ENCODE measurements around the gene COL9A3. TPM values are rescaled to one million over a fixed set of nuclear protein-coding genes. Genes with fewer than 3 reads are reported as not detected.

COL9A3 gene
- total RNA-seq, 3 donors from 2014 or later (not counting 1 experiment from before 2014, with no cell fraction given), result 1.9 TPM; not detected in 2

DNA sequence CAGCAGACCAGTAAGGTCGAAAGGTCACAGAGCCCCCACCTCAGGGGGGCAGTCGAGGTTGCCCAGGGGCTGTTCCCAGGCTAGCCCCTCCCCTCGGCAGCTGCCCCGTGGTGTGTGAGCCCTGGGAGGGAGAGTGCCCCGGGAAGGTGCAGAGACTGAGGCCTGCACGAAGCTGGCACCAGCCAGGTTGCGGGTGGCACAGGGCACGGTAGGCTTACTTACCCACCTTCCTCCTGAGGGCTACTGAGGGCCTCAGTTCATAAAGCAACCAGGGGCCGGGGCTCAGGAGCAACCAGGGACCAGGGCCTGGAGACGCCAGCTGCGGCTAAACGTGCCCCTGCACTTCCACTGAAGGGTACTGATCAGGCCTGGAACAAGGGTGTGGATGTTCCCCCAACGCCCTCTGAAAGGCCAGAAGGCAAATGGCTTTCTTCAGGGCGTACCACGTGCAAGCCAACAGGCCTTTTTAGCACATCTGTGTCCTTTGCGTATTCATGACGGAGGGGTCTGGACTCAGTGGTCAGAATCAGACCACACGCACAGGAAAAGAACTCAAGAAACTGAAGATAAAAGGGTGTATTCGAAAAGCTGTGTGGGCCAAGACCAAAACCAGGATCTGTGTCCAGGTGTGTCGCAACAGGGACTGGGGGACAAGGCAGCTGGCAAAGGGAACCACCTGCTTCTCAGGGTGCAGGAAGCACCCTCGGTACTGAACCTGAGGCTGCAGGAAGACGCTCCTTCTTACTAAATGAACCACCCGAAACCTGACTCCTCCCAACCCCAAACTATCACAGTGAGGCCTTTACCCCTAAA lies 69.3 kb downstream of the COL9A3 start:
- no peaks in the 10 kb centered on the region for H3K36me3 Mint-ChIP-seq
- ATAC-seq (peak in 1 of 3 donors; percentile 28), DNase-seq (no peak)
- H3K27me3 Mint-ChIP-seq (ENCODE audit: low read depth in 2 of 2), result no peaks in the 10 kb centered on the region
- peaks cover 13% of the 10 kb centered on the region for H3K4me1 ChIP-seq (ENCODE audit: control insufficient read depth, insufficient read depth, low read length)
- 88% methylated on average over 23 of the region's 23 CpGs for WGBS (ENCODE audit: insufficient coverage)
- H3K27ac Mint-ChIP-seq, result no peak overlapping the region
- H3K4me1 Mint-ChIP-seq, result peaks cover 5 to 6% of the 10 kb centered on the region in 2 donors
- intact Hi-C loops (cut with micrococcal nuclease), result no loop called here
- no peaks in the 10 kb centered on the region for H3K9me3 ChIP-seq (ENCODE audit: control insufficient read depth, insufficient read depth, low read length)
- H3K27ac ChIP-seq (ENCODE audit: low read length), result no peak overlapping the region
- H3K4me3 ChIP-seq (ENCODE audit: low read length), result no peak overlapping the region
- no peaks in the 10 kb centered on the region for H3K27me3 ChIP-seq (ENCODE audit: control insufficient read depth, insufficient read depth, low read length)
- H3K36me3 ChIP-seq (ENCODE audit: control insufficient read depth, insufficient read depth, low read length), result peaks cover 55% of the 10 kb centered on the region
- TF ChIP-seq, protein P1, sequence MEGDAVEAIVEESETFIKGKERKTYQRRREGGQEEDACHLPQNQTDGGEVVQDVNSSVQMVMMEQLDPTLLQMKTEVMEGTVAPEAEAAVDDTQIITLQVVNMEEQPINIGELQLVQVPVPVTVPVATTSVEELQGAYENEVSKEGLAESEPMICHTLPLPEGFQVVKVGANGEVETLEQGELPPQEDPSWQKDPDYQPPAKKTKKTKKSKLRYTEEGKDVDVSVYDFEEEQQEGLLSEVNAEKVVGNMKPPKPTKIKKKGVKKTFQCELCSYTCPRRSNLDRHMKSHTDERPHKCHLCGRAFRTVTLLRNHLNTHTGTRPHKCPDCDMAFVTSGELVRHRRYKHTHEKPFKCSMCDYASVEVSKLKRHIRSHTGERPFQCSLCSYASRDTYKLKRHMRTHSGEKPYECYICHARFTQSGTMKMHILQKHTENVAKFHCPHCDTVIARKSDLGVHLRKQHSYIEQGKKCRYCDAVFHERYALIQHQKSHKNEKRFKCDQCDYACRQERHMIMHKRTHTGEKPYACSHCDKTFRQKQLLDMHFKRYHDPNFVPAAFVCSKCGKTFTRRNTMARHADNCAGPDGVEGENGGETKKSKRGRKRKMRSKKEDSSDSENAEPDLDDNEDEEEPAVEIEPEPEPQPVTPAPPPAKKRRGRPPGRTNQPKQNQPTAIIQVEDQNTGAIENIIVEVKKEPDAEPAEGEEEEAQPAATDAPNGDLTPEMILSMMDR (IDR thresholded peaks at IDR 0.05), result no peak
- no peaks in the 10 kb centered on the region for H3K9me3 Mint-ChIP-seq
- H3K4me3 Mint-ChIP-seq, result no peak overlapping the region

DNA sequence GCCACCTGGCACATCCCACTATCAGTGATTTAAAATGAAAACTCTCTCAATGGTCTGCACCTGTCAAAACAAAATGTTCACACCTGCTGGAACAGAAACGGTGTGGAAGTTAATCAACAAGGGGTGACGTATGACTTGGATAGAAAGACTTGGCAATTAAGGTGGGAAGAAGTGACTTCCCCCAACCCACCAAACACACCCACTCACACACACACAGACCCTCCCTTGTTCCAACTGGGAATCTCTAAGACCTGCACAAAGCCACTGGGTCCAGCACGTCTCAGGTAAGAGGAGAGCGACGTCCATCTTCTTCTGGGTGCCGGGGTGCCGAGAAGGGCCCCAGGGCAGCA lies 69.8 kb downstream of the COL9A3 start:
- DNase-seq (no peak), ATAC-seq (no peak)
- Histone ChIP-seq H3K27ac (ENCODE audit: low read length) (no peak overlapping the region), H3K4me3 (ENCODE audit: low read length) (no peak overlapping the region), H3K4me1 (ENCODE audit: control insufficient read depth, insufficient read depth, low read length) (peaks cover 13% of the 10 kb centered on the region), H3K36me3 (ENCODE audit: control insufficient read depth, insufficient read depth, low read length) (peaks cover 55% of the 10 kb centered on the region), H3K27me3 (ENCODE audit: control insufficient read depth, insufficient read depth, low read length) (no peaks in the 10 kb centered on the region), H3K9me3 (ENCODE audit: control insufficient read depth, insufficient read depth, low read length) (no peaks in the 10 kb centered on the region)
- H3K4me1 Mint-ChIP-seq, result peaks cover 5 to 6% of the 10 kb centered on the region in 2 donors
- H3K4me3 Mint-ChIP-seq, result no peak overlapping the region
- 95% methylated on average over 6 of the region's 7 CpGs for WGBS (ENCODE audit: insufficient coverage)
- TF ChIP-seq, protein P1 (IDR thresholded peaks at IDR 0.05), result no peak
- H3K27ac Mint-ChIP-seq, result no peak overlapping the region
- no peaks in the 10 kb centered on the region for H3K9me3 Mint-ChIP-seq
- intact Hi-C loops (cut with micrococcal nuclease), result no loop called here
- no peaks in the 10 kb centered on the region for H3K36me3 Mint-ChIP-seq
- no peaks in the 10 kb centered on the region for H3K27me3 Mint-ChIP-seq (ENCODE audit: low read depth in 2 of 2)

DNA sequence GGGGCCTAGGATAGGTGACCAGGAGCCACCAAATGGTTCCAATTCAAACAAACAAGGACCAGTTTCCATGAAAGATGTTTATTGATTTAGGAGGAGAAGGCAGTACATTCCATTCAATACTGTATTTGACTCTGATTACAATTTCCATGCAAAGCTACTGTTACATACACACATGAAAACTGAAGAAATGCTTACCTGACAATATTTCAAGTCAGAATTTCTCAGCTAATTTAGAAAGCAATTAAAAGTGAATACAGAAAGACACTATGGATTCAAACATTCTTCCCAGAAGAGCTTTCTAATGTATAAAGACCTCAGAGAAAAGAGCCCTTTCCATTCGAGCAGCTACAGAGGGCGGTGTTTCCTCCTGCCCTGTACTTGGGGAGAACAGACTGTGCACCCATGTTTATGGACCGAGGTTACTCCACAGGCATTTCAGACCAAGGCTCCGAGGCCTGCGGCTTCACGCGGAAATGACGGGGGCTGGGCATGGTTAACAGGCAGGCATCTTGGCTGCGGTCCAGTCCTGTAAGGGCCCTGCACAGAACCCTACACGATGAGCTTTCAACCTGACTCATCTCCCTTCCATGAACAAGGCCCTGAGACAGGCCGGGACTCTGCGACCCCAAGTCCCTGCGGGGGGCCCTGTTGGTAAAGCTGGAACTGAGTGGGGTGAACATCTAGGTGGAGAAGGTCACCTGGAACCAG lies 70.5 kb downstream of the COL9A3 start:
- Mint-ChIP-seq H3K9me3 (no peaks in the 10 kb centered on the region), H3K27me3 (ENCODE audit: low read depth in 2 of 2) (no peaks in the 10 kb centered on the region), H3K27ac (no peak overlapping the region), H3K4me3 (peak overlapping the region; percentile 50), H3K36me3 (no peaks in the 10 kb centered on the region), H3K4me1 (peaks cover 5 to 6% of the 10 kb centered on the region in 2 donors)
- Histone ChIP-seq H3K4me1 (ENCODE audit: control insufficient read depth, insufficient read depth, low read length) (peaks cover 13% of the 10 kb centered on the region), H3K36me3 (ENCODE audit: control insufficient read depth, insufficient read depth, low read length) (peaks cover 59% of the 10 kb centered on the region), H3K27ac (ENCODE audit: low read length) (no peak overlapping the region), H3K27me3 (ENCODE audit: control insufficient read depth, insufficient read depth, low read length) (no peaks in the 10 kb centered on the region), H3K9me3 (ENCODE audit: control insufficient read depth, insufficient read depth, low read length) (no peaks in the 10 kb centered on the region), H3K4me3 (ENCODE audit: low read length) (no peak overlapping the region)
- intact Hi-C loops (cut with micrococcal nuclease), result no loop called here
- DNase-seq, result peak; percentile 35 to 60
- WGBS (ENCODE audit: insufficient coverage), result 72% methylated on average over 13 of the region's 13 CpGs
- ATAC-seq, result peak; percentile 44 to 89 (median 75)
- TF ChIP-seq, protein P1 (IDR thresholded peaks at IDR 0.05), result no peak

Data from natural killer cell (primary cell).